ENCODE results near the gene BLOC1S5. TPM values are rescaled to one million over a fixed set of nuclear protein-coding genes. Genes with fewer than 3 reads are reported as not detected.

The BLOC1S5 gene
- polyA plus RNA-seq, 2 of the 4 experiments (the other 2 are of a cell fraction) = 10.2 to 10.8 TPM

GRCh38 chr6:8006208-8006607 is 58.0 kb downstream of the BLOC1S5 start:
- POLR2A ChIA-PET = interaction anchor here (0.6 kb wide), 1 partner anchor 699 kb away, joined by 4 read pairs; no protein-coding TSS in a partner anchor
- FAIRE-seq = no peak
- WGBS (ENCODE audit: missing lambda C conversion rate) = 94% methylated on average over 1 of the region's 1 CpG

DNA sequence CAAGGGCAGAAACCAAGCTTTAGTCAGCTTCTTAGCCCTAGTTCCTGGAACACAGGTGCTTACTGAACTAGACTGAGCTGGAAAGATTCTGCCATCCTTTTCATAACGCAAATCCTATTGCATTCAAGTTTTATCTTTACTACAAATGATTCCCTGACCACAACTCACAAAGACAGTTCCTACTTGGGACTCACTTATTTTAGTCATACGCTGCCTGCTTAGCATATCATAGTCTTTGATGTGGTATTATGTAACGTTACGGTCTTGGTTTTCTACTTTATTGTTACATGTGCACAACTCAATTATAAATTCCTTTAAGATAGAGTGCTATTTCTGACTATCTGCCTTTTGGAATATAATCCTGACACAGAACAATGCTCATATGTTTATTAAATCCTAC is 59.1 kb downstream of the BLOC1S5 start:
- TF ChIP-seq TFCP2L1 (CRISPR knock-in tag; IDR thresholded peaks at IDR 0.05) (no peak), FOSL2 (IDR thresholded peaks at IDR 0.05) (no peak), FOSL2 (CRISPR knock-in tag; IDR thresholded peaks at IDR 0.05) (no peak), NFE2L2 (conservative IDR thresholded peaks at IDR 0.05; ENCODE audit: low read length) (no peak), RNF2 (IDR thresholded peaks at IDR 0.05; ENCODE audit: borderline replicate concordance, low read depth) (no peak), HOXB5 (CRISPR knock-in tag; IDR thresholded peaks at IDR 0.05) (no peak), FOXS1 (CRISPR knock-in tag; IDR thresholded peaks at IDR 0.05) (no peak), EHMT2 (IDR thresholded peaks at IDR 0.05; ENCODE audit: low read depth) (no peak), SMC3 (IDR thresholded peaks at IDR 0.05) (no peak)
- TF ChIP-seq, protein P1, sequence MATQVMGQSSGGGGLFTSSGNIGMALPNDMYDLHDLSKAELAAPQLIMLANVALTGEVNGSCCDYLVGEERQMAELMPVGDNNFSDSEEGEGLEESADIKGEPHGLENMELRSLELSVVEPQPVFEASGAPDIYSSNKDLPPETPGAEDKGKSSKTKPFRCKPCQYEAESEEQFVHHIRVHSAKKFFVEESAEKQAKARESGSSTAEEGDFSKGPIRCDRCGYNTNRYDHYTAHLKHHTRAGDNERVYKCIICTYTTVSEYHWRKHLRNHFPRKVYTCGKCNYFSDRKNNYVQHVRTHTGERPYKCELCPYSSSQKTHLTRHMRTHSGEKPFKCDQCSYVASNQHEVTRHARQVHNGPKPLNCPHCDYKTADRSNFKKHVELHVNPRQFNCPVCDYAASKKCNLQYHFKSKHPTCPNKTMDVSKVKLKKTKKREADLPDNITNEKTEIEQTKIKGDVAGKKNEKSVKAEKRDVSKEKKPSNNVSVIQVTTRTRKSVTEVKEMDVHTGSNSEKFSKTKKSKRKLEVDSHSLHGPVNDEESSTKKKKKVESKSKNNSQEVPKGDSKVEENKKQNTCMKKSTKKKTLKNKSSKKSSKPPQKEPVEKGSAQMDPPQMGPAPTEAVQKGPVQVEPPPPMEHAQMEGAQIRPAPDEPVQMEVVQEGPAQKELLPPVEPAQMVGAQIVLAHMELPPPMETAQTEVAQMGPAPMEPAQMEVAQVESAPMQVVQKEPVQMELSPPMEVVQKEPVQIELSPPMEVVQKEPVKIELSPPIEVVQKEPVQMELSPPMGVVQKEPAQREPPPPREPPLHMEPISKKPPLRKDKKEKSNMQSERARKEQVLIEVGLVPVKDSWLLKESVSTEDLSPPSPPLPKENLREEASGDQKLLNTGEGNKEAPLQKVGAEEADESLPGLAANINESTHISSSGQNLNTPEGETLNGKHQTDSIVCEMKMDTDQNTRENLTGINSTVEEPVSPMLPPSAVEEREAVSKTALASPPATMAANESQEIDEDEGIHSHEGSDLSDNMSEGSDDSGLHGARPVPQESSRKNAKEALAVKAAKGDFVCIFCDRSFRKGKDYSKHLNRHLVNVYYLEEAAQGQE (IDR thresholded peaks at IDR 0.05) = no peak
- TF ChIP-seq, protein P2, sequence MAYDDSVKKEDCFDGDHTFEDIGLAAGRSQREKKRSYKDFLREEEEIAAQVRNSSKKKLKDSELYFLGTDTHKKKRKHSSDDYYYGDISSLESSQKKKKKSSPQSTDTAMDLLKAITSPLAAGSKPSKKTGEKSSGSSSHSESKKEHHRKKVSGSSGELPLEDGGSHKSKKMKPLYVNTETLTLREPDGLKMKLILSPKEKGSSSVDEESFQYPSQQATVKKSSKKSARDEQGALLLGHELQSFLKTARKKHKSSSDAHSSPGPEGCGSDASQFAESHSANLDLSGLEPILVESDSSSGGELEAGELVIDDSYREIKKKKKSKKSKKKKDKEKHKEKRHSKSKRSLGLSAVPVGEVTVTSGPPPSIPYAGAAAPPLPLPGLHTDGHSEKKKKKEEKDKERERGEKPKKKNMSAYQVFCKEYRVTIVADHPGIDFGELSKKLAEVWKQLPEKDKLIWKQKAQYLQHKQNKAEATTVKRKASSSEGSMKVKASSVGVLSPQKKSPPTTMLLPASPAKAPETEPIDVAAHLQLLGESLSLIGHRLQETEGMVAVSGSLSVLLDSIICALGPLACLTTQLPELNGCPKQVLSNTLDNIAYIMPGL (CRISPR knock-in tag; IDR thresholded peaks at IDR 0.05; ENCODE audit: borderline replicate concordance) = no peak
- CTCF ChIA-PET = interaction anchor here (0.7 to 8.5 kb wide), 6 partner anchors 14 to 341 kb away, joined by 3 to 52 read pairs (median 4); no protein-coding TSS in a partner anchor
- no peak for ATAC-seq
- POLR2A ChIA-PET = interaction anchor here (0.7 kb wide), 1 partner anchor 287 kb away, joined by 3 read pairs; no protein-coding TSS in a partner anchor
- Histone ChIP-seq H3K4me3 (no peak overlapping the region), H3K4me2 (no peak overlapping the region), H3K27ac (no peak overlapping the region), H3K9me3 (no peaks in the 10 kb centered on the region), H3K4me1 (no peaks in the 10 kb centered on the region)
- DNase-seq (ENCODE audit: low read depth in 1 of 2, low spot score in 1 of 2) = no peak
- WGBS (ENCODE audit: missing lambda C conversion rate) = 79% methylated on average over 4 of the region's 4 CpGs
- FAIRE-seq = no peak

More at GRCh38 chr6:8006208-8006607, 58.0 kb downstream of the BLOC1S5 start:
- H3K4me3 ChIP-seq = no peak overlapping the region
- H3K4me2 ChIP-seq = no peak overlapping the region
- CTCF ChIA-PET = interaction anchor here (0.6 to 8.5 kb wide), 19 partner anchors 9 to 770 kb away, joined by 3 to 52 read pairs (median 3); no protein-coding TSS in a partner anchor
- no peaks in the 10 kb centered on the region for H3K9me3 ChIP-seq
- peak in 1 of 2 experiments; percentile 57; a peak in 1 of 6 replicates for ATAC-seq
- no peak overlapping the region for H3K27ac ChIP-seq
- H3K4me1 ChIP-seq = no peaks in the 10 kb centered on the region
- TF ChIP-seq RAD21 (conservative IDR thresholded peaks at IDR 0.05 in 1 of 2, IDR thresholded peaks at IDR 0.05 in 1 of 2) (peak; percentile 73 to 76), SMC3 (IDR thresholded peaks at IDR 0.05) (peak; percentile 71), ZC3H11A (IDR thresholded peaks at IDR 0.05) (no peak), GATA3 (IDR thresholded peaks at IDR 0.05; ENCODE audit: borderline replicate concordance) (no peak), CTCF (IDR thresholded peaks at IDR 0.05) (peak; percentile 69), HDAC2 (IDR thresholded peaks at IDR 0.05) (no peak), ZNF302 (CRISPR knock-in tag; IDR thresholded peaks at IDR 0.05) (no peak), NPAS2 (CRISPR knock-in tag; IDR thresholded peaks at IDR 0.05; ENCODE audit: borderline replicate concordance) (no peak), ZSCAN20 (CRISPR knock-in tag; IDR thresholded peaks at IDR 0.05) (no peak)
- peak; percentile 25 to 53 for DNase-seq (ENCODE audit: low read depth in 1 of 2, low spot score in 1 of 2)

All from A549 (cell line).